Endothelial cell of umbilical vein (primary cell): ENCODE data around the gene EEF1AKMT3. TPM values are rescaled to one million over a fixed set of nuclear protein-coding genes. Genes with fewer than 3 reads are reported as not detected.

ENCODE experiments used
- BruUV-seq: library from RNA; stranded (reverse); fragments of 400-500 nt; replicated peaks from 2 replicates; lab custom pipeline; 2021; lab: Mats Ljungman, UMichigan
- CTCF ChIA-PET: fragments of 300-600, 350-600 bp; sonication (Branson Sonifier 250); formaldehyde crosslinking; loops from one replicate; lab custom pipeline; 2021; ENCODE audit warnings: antibody characterized with exemption, inconsistent platforms; lab: Charles Lee
- POLR2A ChIA-PET: fragments of 300-600, 350-600 bp; sonication (Branson Sonifier 250); formaldehyde crosslinking; loops from one replicate; lab custom pipeline; 2021; ENCODE audit warnings: antibody characterized with exemption, inconsistent platforms; lab: Charles Lee
- DNase-seq: peaks from one replicate; pipeline ENCODE4 v3.0.0-alpha.2; 2011; ENCODE audit warnings: low read depth, low spot score
- FAIRE-seq: peaks from 2 replicates; lab custom pipeline; 2011; peaks lifted over from hg19 to GRCh38; lab: Jason Lieb, UNC
- H2AFZ ChIP-seq: 2 replicates; pipeline ENCODE4 v1.6.0; 2012; ENCODE audit warnings: low read depth, low read length, control low read depth, inconsistent platforms
- H3K27ac ChIP-seq: 2 replicates; pipeline ENCODE4 v1.5.1; 2011; ENCODE audit warnings: low read depth, mild to moderate bottlenecking, control low read depth, low read length, moderate library complexity; ENCODE audit not compliant: insufficient read depth
- H3K27me3 ChIP-seq, 2 experiments: 2 replicates each; pipeline versions ENCODE4 v1.6.0 to v1.6.1; 2011; ENCODE audit warnings: low read length in 2 of 2, mixed read lengths in 1 of 2; ENCODE audit not compliant: control insufficient read depth in 2 of 2, insufficient read depth in 2 of 2
- H3K36me3 ChIP-seq, 2 experiments: 2 replicates in 1 of 2; 3 replicates in 1 of 2; pipeline ENCODE4 v1.5.1; 2011; ENCODE audit warnings: low read length in 2 of 2, mild to moderate bottlenecking in 1 of 2, moderate library complexity in 1 of 2; ENCODE audit not compliant: control insufficient read depth in 2 of 2, insufficient read depth in 2 of 2; ENCODE audit errors: extremely low read depth in 1 of 2
- H3K4me1 ChIP-seq: 3 replicates; pipeline ENCODE4 v1.5.1; 2011; ENCODE audit warnings: mild to moderate bottlenecking, low read length; ENCODE audit not compliant: control insufficient read depth, insufficient read depth; ENCODE audit errors: extremely low read depth
- H3K4me2 ChIP-seq: 2 replicates; pipeline ENCODE4 v1.6.1; 2011; ENCODE audit warnings: low read length, control low read depth, mixed read lengths; ENCODE audit not compliant: insufficient read depth
- H3K4me3 ChIP-seq, 3 experiments: fragments of 200-600 bp in 1 of 3; sonication (generic), shearing (Covaris generic) in 1 of 3; replicated peaks in 1 of 3; 2 replicates each; pipeline ENCODE4 v1.5.1; 2011 to 2016; ENCODE audit warnings: control low read depth in 3 of 3, low read length in 3 of 3, mild to moderate bottlenecking in 2 of 3, inconsistent platforms in 1 of 3, low read depth in 1 of 3, moderate library complexity in 1 of 3; ENCODE audit not compliant: insufficient read depth in 1 of 3
- H3K79me2 ChIP-seq: 2 replicates; pipeline ENCODE4 v1.6.0; 2012; ENCODE audit warnings: low read length, inconsistent platforms; ENCODE audit not compliant: control insufficient read depth, insufficient read depth
- H3K9ac ChIP-seq: replicated peaks from 2 replicates; pipeline ENCODE3; 2011; ENCODE audit warnings: low read length, control low read depth; ENCODE audit not compliant: insufficient read depth; ENCODE audit errors: extremely low read depth
- H3K9me1 ChIP-seq: replicated peaks from 3 replicates; pipeline ENCODE4 v1.6.0; 2011; ENCODE audit warnings: mild to moderate bottlenecking, low read length; ENCODE audit not compliant: control insufficient read depth, insufficient read depth; ENCODE audit errors: extremely low read depth
- H3K9me3 ChIP-seq: replicated peaks from 2 replicates; pipeline ENCODE4 v1.5.1; 2012; ENCODE audit warnings: low read length, inconsistent platforms; ENCODE audit not compliant: control insufficient read depth, insufficient read depth
- H4K20me1 ChIP-seq: replicated peaks from 2 replicates; pipeline ENCODE3; 2011; ENCODE audit warnings: mild to moderate bottlenecking, low read length; ENCODE audit not compliant: control insufficient read depth, insufficient read depth; ENCODE audit errors: extremely low read depth
- CTCF ChIP-seq, 2 donors: IDR thresholded peaks; 1 replicate in 1 of 2; 2 replicates in 1 of 2; pipeline ENCODE4 v1.5.1; 2011; ENCODE audit warnings: low read length in 2 of 2, mild to moderate bottlenecking in 2 of 2, moderate library complexity in 2 of 2, control low read depth in 1 of 2, inconsistent platforms in 1 of 2, low read depth in 1 of 2; ENCODE audit not compliant: insufficient read depth in 1 of 2; ENCODE audit errors: extremely low read depth in 1 of 2
- EZH2 ChIP-seq: IDR thresholded peaks from 2 replicates; pipeline ENCODE4 v1.6.1; 2012; ENCODE audit warnings: borderline replicate concordance, low read depth, mild to moderate bottlenecking, moderate library complexity, low read length, inconsistent platforms; ENCODE audit not compliant: severe bottlenecking
- FOS ChIP-seq: IDR thresholded peaks from 2 replicates; pipeline ENCODE4 v1.6.1; 2011; ENCODE audit warnings: mild to moderate bottlenecking, low read length, moderate library complexity, borderline replicate concordance; ENCODE audit not compliant: insufficient read depth
- JUN ChIP-seq: IDR thresholded peaks from 2 replicates; pipeline ENCODE4 v1.6.1; 2011; ENCODE audit warnings: borderline replicate concordance, low read depth; ENCODE audit not compliant: insufficient read length, insufficient read depth
- MAX ChIP-seq: IDR thresholded peaks from 2 replicates; pipeline ENCODE4 v1.6.1; 2011; ENCODE audit not compliant: insufficient read depth, insufficient read length
- POLR2A ChIP-seq: IDR thresholded peaks from 2 replicates; pipeline ENCODE4 v1.6.1; 2012; ENCODE audit warnings: low read depth, mild to moderate bottlenecking, control low read depth, low read length
- POLR2AphosphoS5 ChIP-seq: IDR thresholded peaks from 2 replicates; pipeline ENCODE4 v1.6.1; 2012; ENCODE audit warnings: low read depth, mild to moderate bottlenecking, control low read depth, low read length, moderate library complexity; ENCODE audit not compliant: insufficient read depth
- dilution Hi-C: fragments of 300-500 bp; cut with MboI; formaldehyde crosslinking; loops from one replicate; pipeline ENCODE4 v1.15.0; 2019; ENCODE audit warnings: low sequenced_read_pairs; ENCODE audit not compliant: extremely low pct_ligation_motif_present
- intact Hi-C: fragments of 100-400 bp; cut with micrococcal nuclease; formaldehyde crosslinking; loops from one replicate; pipeline ENCODE4 v1.10.0; 2022
- polyA plus RNA-seq, 4 experiments: library from polyadenylated mRNA; depleted of rRNA in 3 of 4; stranded (reverse) in 3 of 4; unstranded in 1 of 4; fragments of >200 nt; gene quantifications; 2 replicates each; pipeline versions ENCODE4 v1.2.1 to v1.2.3, GENCODE V29; 2011 to 2012; ENCODE audit warnings: missing spikeins in 1 of 4
- total RNA-seq: library from RNA; stranded (reverse); gene quantifications from 2 replicates; pipeline ENCODE4 v1.2.3, GENCODE V29; 2021

The EEF1AKMT3 gene
- total and polyA plus RNA-seq, 2 donors (not counting 3 experiments of a cell fraction or from before 2014, with no cell fraction given): 7.9 to 8.8 TPM

- FAIRE-seq: no peak
Measured at GRCh38 chr12:57800965-57801364, 28.6 kb downstream of the EEF1AKMT3 start.

GRCh38 chr12:57802607-57803006 lies 30.2 kb downstream of the EEF1AKMT3 start:
- no peak overlapping the region for H3K9ac ChIP-seq
- H3K4me3 ChIP-seq: no peak overlapping the region
- no peaks in the 10 kb centered on the region for H3K27me3 ChIP-seq
- H3K36me3 ChIP-seq: peaks cover 5 to 16% of the 10 kb centered on the region in 2 experiments
- dilution Hi-C loops (no loop called here), intact Hi-C loops (loop anchor here (1.0 kb wide), 2 partner anchors 29 to 103 kb away; no protein-coding TSS in a partner anchor)
- BruUV-seq: no TSS peak
- no peaks in the 10 kb centered on the region for H3K4me1 ChIP-seq
- H3K4me2 ChIP-seq: no peak overlapping the region
- FAIRE-seq (no peak), DNase-seq (no peak)
- no peaks in the 10 kb centered on the region for H3K79me2 ChIP-seq
- H2AFZ ChIP-seq: no peak overlapping the region
- no peaks in the 10 kb centered on the region for H3K9me3 ChIP-seq
- no peaks in the 10 kb centered on the region for H3K9me1 ChIP-seq
- no peak overlapping the region for H3K27ac ChIP-seq
- CTCF ChIA-PET: interaction anchor here (0.7 to 5.0 kb wide), 24 partner anchors 9 to 220 kb away, joined by 3 to 47 read pairs (median 5); partner anchors contain the start of genes AVIL, CTDSP2 and TSFM
- POLR2A ChIA-PET: interaction anchor here (1.0 to 1.5 kb wide), 2 partner anchors 93 to 139 kb away, joined by 3 to 4 read pairs; partner anchors contain the start of gene ATP23
- H4K20me1 ChIP-seq: no peaks in the 10 kb centered on the region
- TF ChIP-seq POLR2AphosphoS5: no peak
- TF ChIP-seq MAX: no peak
- no peak for TF ChIP-seq CTCF (IDR thresholded peaks at IDR 0.05; ENCODE audit: extremely low read depth in 1 of 2, insufficient read depth in 1 of 2, low read depth in 1 of 2, low read length in 2 of 2)
- no peak for TF ChIP-seq JUN
- no peak for TF ChIP-seq POLR2A
- no peak for TF ChIP-seq FOS
- TF ChIP-seq EZH2: no peak

More at GRCh38 chr12:57800965-57801364, 28.6 kb downstream of the EEF1AKMT3 start:
- Histone ChIP-seq H3K4me2 (no peak overlapping the region), H4K20me1 (no peaks in the 10 kb centered on the region), H3K9ac (no peak overlapping the region), H3K9me1 (no peaks in the 10 kb centered on the region), H3K27ac (no peak overlapping the region), H3K27me3 (no peaks in the 10 kb centered on the region), H3K9me3 (no peaks in the 10 kb centered on the region), H3K4me3 (no peak overlapping the region), H2AFZ (no peak overlapping the region), H3K36me3 (peaks cover 10 to 16% of the 10 kb centered on the region in 2 experiments), H3K79me2 (no peaks in the 10 kb centered on the region), H3K4me1 (no peaks in the 10 kb centered on the region)
- intact Hi-C loops (no loop called here), dilution Hi-C loops (no loop called here)
- ChIA-PET POLR2A (no interaction called here), CTCF (interaction anchor here (1.5 to 5.0 kb wide), 5 partner anchors 11 to 103 kb away, joined by 3 to 47 read pairs (median 20); partner anchors contain the start of genes AVIL and TSFM)
- DNase-seq: no peak
- TF ChIP-seq POLR2A: no peak
- BruUV-seq: no TSS peak
